Activated CD8-positive, alpha-beta memory T cell treated with anti-CD3 and anti-CD28 coated beads for 24 hours (primary cell): ENCODE measurements around the gene CTPS1.

Source experiments
- DNase-seq: peaks from one replicate; pipeline ENCODE4 v3.0.0-alpha.2; 2020

Gene CTPS1

DNA sequence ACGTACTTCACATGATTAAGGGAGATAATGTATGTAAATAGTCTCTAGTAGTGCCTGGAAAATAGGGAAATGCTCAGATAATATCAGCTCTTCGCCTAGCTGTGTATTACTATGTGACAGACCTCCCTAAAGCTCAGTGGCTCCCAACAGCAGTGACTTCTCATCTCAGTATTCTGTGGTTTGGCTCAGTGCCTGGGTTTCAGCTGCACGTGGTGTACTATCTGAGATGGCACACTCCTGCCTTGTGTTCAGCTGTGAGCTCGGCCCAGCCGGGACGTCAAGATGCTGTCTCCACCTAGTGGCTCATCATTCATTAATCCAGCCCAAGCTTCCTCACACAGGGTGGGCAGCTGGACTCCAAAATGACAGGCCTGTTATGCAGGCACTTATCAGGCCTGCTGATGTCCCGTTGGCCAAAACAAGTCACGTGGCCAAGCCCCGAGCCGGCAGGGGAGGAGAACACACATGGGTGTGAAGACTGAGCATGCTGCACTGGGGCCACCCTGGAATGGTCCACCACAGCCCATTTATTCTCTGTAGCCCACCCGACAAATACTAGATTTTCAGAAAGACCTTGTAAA, 24.2 kb downstream of the CTPS1 start:
- DNase-seq = peak; percentile 88

DNA sequence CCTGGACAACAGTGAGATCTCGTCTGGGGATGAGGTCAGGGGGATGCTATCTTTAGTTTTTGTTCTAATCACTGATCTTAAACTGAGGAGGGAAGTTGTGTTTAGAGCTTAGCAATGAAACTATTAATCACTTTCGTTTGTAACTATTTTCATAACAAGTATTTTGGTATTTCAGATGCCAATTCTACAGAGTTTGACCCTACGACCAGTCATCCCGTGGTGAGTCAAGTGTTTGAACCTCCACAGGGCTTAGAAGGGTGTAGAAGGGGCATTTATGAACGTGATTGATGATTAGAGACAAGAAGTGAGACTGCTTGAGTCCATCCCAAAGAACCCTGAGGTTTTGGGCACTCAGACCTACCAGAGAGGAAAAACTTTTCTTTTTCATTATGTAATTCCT, 26.4 kb downstream of the CTPS1 start:
- no peak for DNase-seq

DNA sequence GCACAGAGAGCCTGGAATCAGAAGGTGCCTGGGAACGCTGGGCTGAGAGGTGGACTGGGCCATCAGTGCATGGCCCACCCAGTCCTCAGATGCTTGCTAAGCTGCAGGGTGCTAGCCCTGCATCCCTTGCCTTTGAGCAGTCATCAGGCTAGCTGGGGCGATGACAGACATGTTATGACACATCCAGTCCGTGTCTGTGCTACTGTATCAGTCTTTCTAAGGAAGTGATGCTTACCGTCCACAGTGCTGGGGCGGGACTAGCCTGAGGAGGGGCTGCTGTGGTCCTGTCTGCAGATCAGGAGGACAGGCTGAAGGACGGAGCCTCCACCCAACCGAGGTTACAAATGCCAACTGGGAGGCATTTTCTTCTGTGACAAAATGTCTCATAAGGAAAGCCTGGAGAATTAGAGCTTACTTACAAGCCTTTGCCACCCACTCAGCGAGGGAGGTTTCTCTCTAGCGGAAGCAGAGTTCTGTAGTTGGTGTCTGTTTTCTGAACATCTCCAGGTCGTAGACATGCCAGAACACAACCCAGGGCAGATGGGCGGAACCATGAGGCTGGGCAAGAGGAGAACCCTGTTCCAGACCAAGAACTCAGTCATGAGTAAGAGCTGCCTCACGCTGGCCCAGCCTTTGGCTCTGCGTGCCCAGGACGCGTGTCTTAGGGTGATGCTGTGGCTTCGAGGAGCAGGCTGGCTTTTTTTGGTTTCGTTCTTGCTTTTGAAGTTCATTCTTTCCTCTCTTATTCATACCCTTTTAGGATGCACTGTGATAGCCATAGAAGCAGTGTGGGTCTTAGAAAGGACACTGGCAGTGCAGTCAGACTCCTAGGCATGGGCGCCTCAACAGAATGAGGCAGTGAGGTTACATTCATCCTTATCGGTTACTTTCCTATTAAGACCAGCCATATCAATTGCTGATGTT, 27.7 kb downstream of the CTPS1 start:
- no peak for DNase-seq

DNA sequence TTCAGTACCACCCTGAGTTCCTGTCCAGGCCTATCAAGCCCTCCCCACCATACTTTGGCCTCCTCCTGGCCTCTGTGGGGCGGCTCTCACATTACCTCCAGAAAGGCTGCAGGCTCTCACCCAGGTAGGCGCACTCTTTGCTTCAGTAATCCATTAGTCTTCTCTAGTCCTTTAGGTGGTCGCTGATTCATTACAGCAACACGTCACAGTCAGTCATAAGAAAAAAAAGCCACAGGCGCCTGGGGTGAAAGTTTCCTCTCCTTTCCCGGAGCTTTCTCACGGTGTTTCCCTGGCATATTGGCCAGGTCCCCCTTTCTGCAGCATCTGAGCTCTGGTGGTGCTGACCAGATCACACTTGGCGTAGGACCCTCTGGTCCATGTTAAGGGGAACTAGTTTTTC, 30.0 kb downstream of the CTPS1 start:
- no peak for DNase-seq

DNA sequence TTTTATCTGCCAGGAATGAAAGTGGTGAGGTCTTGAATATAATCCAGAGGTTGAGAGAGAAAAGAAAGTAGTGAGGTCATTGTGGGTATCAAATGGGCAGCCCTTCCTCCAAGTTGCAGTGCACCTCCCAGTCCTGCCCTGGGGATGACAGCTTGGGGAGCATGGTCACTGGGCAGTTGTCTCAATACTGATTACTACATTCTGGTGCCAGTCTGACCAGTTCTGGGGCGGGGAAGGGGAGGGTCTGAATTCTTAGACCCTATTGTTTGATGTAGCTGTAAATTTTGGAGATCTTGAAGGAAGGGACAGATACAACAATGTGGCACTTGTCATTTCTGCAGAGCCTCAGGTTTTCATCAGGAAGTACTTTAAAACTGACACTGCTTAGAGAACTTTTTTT, 30.8 kb downstream of the CTPS1 start:
- no peak for DNase-seq

DNA sequence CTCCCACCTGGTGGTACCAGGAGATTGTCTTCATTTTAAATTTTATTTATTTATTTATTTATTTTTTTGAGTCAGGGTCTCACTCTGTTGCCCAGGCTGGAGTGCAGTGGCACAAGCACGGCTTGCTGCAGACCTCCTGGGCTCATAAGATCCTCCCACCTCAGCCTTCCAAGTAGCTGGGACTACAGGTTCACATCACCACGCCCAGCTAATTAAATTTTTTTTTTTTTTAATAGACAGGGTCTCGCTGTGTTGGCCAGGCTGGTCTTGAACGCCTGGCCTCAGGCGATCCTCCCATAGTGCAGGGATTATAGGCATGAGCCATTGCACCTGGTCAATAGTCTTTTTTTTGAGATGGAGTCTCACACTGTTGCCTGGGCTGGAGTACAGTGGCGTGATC, 33.5 kb downstream of the CTPS1 start:
- no peak for DNase-seq

DNA sequence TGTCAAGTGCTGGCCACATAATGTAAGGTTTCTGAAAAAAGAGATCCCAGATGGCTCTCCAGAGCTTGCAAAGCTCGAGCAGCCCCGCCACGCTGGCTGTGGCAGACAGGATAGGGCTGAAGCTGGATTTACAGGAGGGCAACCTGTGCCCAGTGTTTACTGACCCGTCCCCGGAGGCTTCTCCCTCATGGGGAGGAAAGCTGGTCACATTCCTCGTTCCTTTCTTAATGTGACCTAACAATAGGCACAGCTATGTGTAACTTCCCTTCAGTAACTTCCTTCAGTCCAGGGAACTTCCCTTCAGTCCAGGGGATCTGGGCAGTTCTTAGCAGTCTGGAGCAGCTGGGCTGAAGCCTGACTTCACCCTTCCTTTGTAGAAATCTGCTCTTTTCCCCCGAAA, 34.3 kb downstream of the CTPS1 start:
- DNase-seq = no peak

DNA sequence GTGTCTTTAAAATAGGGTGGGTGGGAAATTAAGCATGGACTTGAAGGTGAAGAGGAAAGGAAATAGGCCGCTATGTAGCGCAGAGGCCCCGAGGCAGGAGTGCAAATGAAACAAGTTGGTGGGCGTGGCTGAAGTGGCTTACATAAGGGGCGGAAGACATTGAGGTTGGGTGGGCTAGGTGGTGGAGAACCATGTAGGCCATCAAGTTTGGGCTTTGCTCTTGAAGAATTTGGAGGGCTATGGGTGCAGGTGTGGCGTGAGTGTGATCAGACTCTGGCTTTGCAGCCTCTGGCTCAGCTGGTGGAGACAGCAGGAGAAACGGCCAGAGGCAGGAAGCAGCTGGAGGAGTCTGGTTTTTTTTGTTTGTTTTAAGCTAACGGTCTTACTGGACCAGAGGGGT, 35.4 kb downstream of the CTPS1 start:
- DNase-seq = no peak

DNA sequence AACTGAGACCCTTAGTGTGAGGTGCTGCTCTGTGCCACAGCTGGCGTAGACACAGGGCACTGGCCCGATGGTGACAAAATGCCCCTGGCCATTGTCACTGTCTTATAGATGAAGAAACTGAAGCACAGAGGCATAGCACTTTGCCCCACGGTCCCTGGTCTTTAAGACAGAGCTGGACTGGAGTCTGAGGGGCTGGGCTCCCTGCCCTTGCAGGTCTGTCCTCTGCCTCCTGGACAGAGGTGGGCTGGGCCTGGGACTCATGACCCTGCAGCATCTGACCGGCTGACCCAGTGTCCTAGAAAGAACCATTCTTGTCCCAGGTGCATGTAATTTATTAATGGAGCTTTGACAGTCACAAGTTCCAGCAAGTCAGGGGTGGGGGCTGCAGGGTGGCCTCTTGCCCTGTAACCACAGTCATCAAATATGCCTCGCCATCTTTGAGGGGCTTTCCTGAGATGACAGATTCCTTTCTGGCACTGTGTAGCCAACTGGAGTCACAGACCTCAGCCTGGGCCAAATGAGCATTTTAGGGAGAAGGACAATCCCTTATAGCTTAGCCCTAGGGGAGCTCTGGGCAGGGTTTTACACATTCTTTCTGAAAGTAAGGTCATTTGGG, 35.9 kb downstream of the CTPS1 start:
- no peak for DNase-seq

DNA sequence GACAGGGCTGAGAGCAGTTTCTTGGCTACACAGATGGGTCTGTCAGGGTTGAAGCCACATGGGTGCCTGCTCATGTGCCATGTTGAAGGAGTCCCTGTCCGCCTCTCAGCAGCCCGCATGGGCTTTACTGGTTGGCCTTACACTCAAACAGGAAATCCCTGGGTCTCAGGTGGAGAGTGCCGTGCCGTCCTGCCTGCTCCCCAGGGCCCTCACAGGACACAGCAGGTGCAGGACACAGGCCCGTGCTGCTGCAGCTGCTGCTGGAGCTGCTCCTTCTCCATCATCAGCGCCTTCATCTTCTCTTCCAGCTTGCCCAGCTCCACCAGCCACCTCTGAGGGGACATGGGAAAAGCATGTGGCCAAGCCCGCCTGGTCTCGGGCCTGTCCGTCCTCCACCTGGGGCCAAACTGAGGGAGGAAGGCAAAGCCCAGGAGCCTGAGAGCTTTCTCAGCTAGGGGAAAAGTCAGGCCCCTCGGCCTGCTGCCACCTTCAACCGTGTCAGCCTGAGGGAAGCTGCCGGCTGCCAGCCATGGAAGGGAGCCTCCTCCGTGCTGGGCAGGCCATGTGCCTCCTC, 36.5 kb downstream of the CTPS1 start:
- no peak for DNase-seq

DNA sequence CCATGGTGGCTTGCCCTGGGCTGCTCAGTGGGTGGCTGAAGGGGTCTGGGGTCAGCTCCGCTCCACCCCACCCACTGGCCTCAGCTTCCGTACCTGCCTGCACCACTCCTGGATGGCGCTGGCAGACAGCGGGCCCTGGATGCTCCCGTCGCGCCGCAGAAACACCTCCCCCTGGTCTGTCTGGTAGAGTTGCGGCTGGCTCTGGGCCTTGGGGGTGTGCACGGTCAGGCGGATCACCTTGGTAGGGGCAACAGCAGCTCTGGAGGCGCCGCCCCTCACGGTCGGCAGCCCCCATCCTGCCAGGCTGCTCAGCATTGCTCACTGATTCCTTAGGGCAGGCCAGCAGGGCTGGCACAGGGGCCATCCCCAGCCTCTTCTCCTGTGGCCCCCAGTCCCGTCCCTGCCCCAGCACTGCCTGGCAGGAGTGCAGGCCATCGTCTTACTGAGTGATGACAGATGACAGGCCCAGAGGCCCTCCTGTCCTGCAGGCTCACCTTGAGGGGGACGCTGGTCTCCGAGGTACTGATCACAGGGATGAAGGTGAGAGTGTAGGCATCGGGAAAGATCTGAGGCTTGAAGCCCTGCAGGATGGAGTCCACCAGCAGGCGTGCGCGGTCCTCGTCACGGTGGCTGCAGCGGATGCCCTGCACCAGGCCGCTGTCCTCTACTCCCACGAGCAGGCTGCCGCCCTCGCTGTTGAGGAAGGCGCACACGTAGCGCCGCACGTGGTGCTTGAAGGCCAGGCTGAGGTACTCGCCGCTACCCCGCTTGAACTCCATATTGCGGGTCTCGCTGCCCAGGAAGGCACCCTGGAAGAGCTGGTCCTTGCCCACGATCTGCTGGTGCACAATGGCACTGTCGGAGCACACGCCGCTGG, 37.9 kb downstream of the CTPS1 start:
- no peak for DNase-seq

DNA sequence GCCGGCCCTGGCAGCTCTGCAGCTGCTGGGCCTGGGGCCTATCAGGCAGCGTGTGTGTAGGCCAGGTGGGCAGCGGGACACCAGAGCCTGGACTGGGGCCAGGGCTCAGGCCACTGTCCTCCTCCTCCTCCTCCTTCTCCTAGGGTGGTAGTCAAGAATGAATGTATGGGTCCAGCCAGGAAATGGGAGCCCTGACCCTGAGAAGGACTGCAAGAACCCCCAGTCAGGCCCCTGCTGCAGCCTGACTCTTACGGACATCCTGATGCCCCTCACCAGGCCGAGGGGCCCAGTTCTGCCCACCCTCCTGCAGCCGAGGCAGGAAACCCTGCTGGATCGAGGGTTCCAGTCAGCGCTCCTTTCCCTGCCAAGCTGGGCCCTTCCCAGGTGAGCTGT, 38.5 kb downstream of the CTPS1 start:
- DNase-seq = no peak

DNA sequence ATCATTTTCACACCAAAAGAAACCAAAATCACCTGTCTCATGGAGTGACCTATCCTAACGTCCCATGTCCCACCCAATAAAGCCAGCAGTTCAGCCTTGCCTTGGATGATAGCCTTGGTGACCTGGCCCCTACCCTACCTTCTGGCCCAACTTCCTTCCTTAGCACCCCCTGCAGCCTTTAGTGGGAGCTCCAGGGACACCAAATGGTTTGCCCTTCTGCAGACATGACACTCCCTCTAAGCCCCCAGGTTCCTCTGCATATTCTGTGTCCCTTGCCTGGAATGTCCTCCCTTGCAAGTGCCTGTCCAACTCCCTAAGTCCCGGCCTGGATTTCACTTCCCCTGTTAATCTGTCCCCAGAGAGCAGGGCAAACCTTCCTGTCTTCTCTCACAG, 39.9 kb downstream of the CTPS1 start:
- DNase-seq = no peak

DNA sequence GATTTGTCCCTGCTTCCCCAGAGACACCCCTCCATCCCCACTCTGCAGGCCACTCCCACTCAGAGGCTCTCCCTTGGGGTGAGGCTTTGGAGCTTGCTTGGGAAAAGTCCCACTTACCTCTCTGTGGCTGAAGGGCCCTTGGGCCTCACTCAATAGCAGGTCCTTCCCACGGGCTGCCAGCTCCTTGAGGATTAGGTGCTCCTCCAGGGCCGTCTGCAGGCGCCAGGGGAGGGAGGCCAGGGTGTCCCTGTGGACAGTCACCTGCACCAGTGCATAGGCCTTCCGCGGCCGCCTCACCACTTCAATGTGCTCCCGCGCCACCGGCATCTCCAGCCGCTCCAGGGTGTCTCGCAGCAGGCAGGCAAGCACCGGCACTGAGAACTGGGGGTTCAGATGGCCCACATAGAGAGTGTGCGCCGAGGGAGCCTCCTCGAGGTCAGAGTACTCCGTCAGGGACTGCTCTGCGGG, 40.6 kb downstream of the CTPS1 start:
- DNase-seq = no peak

DNA sequence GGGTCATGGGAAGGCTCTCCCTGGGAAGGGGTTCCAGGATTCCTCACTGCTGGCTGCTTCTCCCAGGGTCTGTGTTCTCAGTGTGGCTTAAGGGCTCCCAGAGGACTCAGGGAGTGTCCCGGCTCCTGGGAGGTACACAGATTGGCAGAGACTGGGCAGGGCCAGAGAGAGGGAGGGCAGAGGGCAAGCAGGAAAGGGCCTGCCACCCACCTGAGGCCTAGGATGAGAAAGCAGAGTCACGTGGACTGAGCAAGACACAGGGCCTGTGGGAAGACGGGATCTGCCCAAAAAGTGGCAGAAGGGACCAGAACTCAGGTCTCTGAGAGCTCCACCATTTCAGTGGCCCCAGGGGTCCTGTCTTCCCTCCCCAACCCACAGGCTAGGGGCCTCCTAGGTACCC, 41.2 kb downstream of the CTPS1 start:
- DNase-seq = no peak

DNA sequence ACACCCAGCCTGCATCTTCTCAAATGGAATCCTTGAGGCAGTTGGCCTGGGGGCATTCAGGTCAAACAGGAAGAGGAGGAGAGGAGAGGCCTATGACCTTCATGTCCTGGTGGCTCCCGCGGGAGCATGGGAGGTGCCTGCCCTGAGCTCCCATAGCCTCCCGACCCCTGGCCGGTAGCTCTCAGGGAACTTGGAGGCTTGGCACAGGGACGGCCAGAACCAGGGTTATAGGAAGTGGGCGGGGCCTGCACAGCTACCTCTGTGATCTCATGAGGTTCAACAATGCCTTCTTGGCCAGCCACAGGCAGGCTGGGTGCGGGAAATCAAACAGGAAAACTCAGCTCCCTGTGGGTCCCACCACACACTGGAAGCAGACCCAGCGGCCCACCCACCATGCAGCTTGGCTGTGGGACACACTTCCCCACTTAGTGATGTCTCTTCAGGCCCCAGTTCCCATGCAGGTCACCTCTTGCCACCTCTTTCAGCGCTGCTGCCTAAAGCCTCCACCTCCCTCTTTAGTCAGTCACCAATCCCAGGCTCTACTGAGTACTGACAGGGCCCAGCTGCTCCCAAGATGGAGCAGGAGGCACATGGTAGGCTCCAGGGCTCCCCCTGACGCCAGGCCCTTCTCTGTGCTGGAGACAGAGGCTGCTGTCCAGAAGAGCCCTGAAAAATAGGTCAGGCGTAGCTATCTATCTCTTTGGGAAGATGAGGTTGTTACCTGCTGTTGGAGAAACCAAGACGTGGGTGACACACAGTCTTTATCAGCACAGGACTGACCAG, 42.2 kb downstream of the CTPS1 start, which contains the start of gene SLFNL1:
Gene SLFNL1 (minus strand): TSS at position 200 of the 783 bp plus-strand sequence. CDS start 1,065 bp downstream, outside the sequence.
- DNase-seq = no peak

DNA sequence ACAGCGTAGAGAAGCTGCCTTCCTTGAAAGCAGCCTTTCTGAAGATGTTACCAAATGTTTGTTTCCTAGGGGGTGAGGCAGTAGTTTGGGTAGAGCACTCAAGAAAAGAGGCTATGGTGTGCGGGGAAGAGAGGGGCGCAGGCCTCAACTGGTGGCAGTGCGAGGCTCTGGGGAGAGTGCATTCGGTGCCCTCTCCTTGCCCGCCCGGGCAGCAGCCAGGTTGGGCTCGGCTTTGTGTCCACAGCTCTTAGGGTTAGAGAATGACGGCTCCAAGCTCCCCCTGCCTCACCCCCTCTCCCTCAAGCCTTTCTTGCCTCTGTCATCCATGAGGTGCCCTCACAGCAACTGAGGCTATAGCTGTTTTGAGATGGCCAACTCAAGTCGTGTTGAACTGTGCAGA, 42.9 kb downstream of the CTPS1 start:
- no peak for DNase-seq

DNA sequence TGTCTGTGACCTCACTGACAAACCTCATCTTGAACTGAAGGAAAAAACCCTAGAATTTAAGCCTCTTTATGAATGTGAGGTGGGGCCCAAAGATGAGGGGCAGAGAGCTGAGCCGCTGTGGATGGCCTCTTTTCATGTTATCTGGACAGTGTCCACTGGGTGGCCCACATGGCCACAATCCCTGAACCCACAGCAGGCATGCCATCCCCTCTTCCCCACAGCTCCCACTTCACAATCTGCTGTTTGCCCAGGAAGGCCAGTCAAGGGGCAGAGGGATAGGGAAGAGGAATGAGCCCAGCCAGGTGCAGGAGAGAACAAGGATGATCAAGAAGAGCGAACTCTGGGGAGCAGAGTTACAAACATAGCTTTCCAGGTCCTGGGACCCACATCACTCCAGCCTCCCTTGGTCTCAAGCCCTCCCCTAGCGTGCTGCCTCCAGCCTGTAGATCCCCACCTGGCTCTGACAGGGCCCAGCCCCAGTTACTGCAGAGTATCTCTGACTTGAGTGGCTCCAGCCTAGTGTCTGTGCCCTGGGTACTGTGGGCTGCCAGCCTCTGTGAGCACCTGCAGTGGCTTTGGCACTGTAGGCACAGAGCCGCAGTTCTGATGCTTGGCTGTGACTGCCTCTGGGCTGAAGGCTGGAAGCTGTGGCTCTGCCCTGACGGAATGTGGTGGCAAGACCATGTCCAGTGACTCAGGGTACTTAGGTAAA, 43.9 kb downstream of the CTPS1 start:
- DNase-seq = no peak

DNA sequence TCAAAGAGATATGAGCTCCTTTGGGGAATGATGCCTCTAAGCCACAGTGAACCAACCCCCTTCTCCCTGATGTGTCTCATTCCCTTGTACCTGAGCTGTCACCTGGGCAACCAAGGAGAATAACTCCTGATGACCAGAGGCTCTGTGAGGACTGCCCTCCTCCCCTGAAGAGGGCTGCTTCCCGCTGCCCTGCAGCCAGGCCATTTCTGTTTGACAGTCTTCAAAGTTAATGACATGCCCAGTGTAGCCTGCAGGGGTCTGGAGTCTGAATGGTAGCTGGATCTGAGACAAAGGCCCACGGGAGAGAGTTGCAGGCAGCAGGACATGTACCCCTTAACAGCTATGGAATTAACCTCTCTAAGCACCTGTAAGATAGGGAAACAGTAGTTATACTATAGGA, 45.5 kb downstream of the CTPS1 start:
- DNase-seq = no peak

DNA sequence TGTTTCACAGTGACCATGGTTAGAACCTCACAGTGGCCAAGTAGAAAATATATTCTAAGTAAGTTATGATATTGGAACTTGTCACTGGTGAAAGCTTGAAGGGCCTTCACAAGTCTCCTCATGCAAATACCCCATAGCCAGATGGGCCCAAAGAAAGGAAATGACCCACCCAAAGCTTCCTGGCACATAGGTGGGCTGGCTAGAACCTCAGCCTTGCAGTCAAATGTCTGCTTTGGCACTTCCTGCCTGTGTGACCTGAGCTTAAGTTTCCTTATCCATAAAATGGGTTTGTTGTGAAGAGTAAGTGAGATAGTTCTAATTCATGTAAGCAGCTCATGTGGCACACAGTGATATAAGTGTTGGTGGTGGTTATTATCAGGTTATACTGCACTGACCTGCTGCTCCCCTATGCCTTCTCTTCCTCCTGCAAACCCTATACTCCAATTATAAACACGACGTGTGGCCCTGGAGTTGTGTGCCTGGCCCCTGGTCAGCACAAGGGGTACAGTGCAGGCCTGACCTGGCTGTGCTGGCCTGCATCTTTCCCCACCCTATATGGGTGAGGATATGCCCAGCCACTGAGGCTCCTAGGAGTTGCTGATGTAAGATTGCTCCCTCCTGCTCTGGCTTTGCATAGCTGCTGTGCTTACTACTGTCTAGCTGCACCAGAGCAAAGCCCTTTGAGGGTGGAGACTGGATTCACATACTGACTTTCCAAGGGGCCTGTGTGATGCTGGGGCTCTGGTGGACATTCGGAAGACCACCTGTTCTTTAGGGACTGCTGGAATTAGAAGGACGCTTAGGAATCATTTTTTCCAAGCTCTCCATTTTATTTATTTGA, 46.7 kb downstream of the CTPS1 start:
- DNase-seq = no peak
